Activated naive CD4-positive, alpha-beta T cell treated with anti-CD3 and anti-CD28 coated beads, Interleukin-2, amount 50 U/mL, for 24 hours (primary cell): Measurements from ENCODE around the gene UBAC1.

Experiments
- H3K27ac Mint-ChIP-seq: one replicate; pipeline ENCODE4 v1.8.0; 2021; ENCODE audit warnings: mild to moderate bottlenecking, mixed read lengths
- H3K27me3 Mint-ChIP-seq: one replicate; pipeline ENCODE4 v1.8.0; 2021; ENCODE audit warnings: mixed read lengths
- H3K36me3 Mint-ChIP-seq: one replicate; pipeline ENCODE4 v1.8.0; 2021; ENCODE audit warnings: mixed read lengths
- H3K4me1 Mint-ChIP-seq: one replicate; pipeline ENCODE4 v1.8.0; 2021; ENCODE audit warnings: mixed read lengths
- H3K4me3 Mint-ChIP-seq: one replicate; pipeline ENCODE4 v1.8.0; 2021; ENCODE audit warnings: mild to moderate bottlenecking, mixed read lengths
- H3K9me3 Mint-ChIP-seq: one replicate; pipeline ENCODE4 v1.8.0; 2021; ENCODE audit warnings: mixed read lengths

The UBAC1 gene

GRCh38 chr9:135987838-135988404, 26.7 kb upstream of the UBAC1 start:
- Mint-ChIP-seq H3K27ac (no peak overlapping the region), H3K4me1 (peaks cover 13% of the 10 kb centered on the region), H3K27me3 (no peaks in the 10 kb centered on the region), H3K4me3 (no peak overlapping the region), H3K36me3 (no peaks in the 10 kb centered on the region), H3K9me3 (no peaks in the 10 kb centered on the region)

GRCh38 chr9:135986605-135987004, 25.4 kb upstream of the UBAC1 start:
- H3K4me1 Mint-ChIP-seq, result peaks cover 6% of the 10 kb centered on the region
- no peak overlapping the region for H3K27ac Mint-ChIP-seq
- H3K9me3 Mint-ChIP-seq, result no peaks in the 10 kb centered on the region
- no peak overlapping the region for H3K4me3 Mint-ChIP-seq
- H3K27me3 Mint-ChIP-seq, result no peaks in the 10 kb centered on the region
- no peaks in the 10 kb centered on the region for H3K36me3 Mint-ChIP-seq

- Mint-ChIP-seq H3K4me3 (no peak overlapping the region), H3K9me3 (no peaks in the 10 kb centered on the region), H3K36me3 (no peaks in the 10 kb centered on the region), H3K27ac (no peak overlapping the region), H3K27me3 (no peaks in the 10 kb centered on the region), H3K4me1 (peaks cover 6% of the 10 kb centered on the region)
Measured at GRCh38 chr9:135985889-135986288, 24.7 kb upstream of the UBAC1 start.

DNA sequence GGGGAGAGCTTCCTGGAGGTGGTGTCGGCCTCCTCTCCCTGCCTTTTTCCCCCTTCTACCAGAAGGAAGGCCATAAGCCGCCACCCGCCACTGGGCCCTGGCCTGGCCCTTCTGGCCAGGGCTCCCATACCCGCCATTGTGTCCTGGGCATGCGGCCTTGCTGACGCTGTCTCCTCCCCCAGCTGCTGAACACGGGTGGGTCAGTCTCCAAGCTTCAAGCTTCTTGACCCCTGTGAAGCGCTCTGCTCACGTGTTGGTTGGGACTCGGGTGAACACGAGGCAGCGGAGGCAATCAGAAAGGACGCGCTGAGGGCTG, 24.2 kb upstream of the UBAC1 start:
- Mint-ChIP-seq H3K27me3 (no peaks in the 10 kb centered on the region), H3K36me3 (no peaks in the 10 kb centered on the region), H3K4me1 (peaks cover 6% of the 10 kb centered on the region), H3K9me3 (no peaks in the 10 kb centered on the region), H3K4me3 (no peak overlapping the region), H3K27ac (no peak overlapping the region)

DNA sequence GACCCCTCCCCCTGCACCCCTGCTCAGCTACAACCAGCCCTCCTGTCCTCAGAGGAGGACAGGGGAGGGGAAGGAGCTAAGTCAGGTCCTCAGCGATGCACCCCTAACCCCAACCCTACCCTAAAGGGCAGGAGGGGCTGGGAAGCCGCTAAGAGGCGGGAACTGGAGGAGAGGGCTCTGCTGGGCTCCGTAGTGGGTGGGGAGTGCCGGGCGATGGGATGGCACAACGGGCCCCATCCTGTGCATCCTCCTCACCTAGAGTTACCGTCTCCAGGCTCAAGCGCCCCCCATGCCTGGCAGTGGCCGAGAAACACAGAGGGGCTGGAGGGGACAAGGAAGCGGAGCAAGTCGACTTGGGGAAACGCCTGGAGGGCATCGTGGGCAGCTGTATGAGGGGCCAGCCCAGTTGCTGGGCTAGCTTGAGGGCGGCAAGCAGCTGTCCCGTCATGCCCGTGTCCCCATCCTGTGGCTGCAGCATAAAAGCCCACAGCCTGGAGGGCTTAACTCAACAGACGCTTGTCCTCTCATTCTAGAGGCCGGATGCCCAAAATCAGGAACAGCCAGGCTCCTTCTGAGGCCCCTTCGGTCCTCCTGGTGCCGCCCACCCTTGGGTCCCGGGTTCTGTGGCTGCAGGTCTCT, 23.0 kb upstream of the UBAC1 start:
- H3K4me3 Mint-ChIP-seq, result no peak overlapping the region

GRCh38 chr9:135983208-135984071, 22.3 kb upstream of the UBAC1 start:
- Mint-ChIP-seq H3K27me3 (no peaks in the 10 kb centered on the region), H3K4me1 (peaks cover 6% of the 10 kb centered on the region), H3K27ac (no peak overlapping the region), H3K4me3 (no peak overlapping the region), H3K9me3 (no peaks in the 10 kb centered on the region), H3K36me3 (no peaks in the 10 kb centered on the region)

More for the DNA sequence above, 23.0 kb upstream of the UBAC1 start:
- Mint-ChIP-seq H3K27ac (no peak overlapping the region), H3K4me1 (no peaks in the 10 kb centered on the region), H3K36me3 (no peaks in the 10 kb centered on the region), H3K9me3 (no peaks in the 10 kb centered on the region), H3K27me3 (no peaks in the 10 kb centered on the region)

DNA sequence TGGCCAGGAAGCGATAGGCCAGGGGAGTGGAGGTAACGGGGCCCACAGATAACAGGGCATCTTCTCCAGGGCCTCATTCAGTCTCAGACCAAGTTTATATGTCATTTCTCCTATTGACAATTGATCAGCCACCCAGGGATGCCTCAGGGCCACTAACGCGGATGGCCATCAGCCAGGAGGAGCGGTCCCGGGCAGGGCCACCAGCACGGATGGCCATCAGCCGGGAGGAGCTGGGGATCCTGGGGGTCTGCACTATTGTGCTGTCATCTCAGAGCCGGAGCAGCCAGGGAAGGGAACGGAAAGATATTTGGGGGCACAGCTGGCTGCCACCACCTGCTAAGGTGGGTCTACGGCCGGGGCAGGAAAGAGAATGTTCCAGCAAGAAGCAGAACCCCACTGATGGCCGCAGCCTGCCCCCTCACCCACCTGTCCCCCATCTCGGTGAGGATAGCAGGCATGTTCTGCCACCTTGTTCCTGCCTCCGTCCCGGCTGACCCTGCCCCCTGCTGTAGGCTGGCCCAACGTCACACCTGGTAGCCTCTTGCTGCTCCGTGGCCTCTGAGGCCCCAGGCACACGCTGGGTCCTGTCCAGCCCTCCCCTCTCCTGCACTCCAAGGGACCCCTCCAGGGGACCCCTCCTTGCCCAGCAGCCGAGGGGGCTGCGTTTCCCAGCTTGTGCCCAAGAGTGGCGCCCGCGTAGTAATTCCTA, 21.5 kb upstream of the UBAC1 start:
- H3K9me3 Mint-ChIP-seq, result no peaks in the 10 kb centered on the region
- no peaks in the 10 kb centered on the region for H3K27me3 Mint-ChIP-seq
- H3K4me3 Mint-ChIP-seq, result no peak overlapping the region
- H3K27ac Mint-ChIP-seq, result no peak overlapping the region
- H3K4me1 Mint-ChIP-seq, result peaks cover 6% of the 10 kb centered on the region
- H3K36me3 Mint-ChIP-seq, result no peaks in the 10 kb centered on the region

DNA sequence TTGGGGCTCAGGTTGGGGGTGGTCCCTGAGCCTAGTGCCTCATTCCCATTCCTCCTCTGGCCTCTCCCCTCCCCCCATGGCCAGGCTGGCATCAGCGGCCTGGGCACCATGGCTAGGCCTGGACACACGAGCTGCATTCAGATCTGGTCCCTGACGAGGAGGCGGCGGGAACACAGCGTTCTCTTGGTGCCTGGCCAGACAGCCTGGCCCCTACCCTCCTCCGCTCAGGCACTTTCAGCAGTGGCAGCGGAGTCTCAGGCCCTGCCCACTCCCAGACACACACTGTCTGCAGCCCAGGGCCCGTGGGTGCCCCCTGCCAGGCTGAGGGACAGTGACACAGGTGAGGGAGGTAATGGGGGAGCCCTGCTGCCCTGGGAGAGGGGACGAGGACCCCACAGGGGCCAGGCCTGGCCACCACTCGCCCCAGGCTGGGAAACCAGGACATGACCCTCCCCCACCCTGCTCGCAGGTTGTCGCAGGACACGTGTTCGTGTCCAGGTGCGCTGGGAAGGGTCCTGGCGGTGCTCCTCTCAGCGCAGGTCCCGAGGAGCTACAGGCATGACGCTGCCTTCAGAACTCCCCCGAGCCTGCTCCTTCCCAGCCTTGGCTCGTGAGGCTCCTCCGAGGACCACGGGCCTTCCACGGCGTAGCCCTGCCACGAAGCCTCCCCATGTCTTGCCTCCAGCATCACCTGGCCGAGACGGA, 19.9 kb upstream of the UBAC1 start:
- Mint-ChIP-seq H3K9me3 (no peaks in the 10 kb centered on the region), H3K4me1 (peaks cover 6% of the 10 kb centered on the region), H3K27ac (no peak overlapping the region), H3K36me3 (no peaks in the 10 kb centered on the region), H3K27me3 (no peaks in the 10 kb centered on the region), H3K4me3 (no peak overlapping the region)

- Mint-ChIP-seq H3K4me3 (no peak overlapping the region), H3K9me3 (no peaks in the 10 kb centered on the region), H3K27ac (no peak overlapping the region), H3K4me1 (peaks cover 6% of the 10 kb centered on the region), H3K27me3 (no peaks in the 10 kb centered on the region), H3K36me3 (no peaks in the 10 kb centered on the region)
Measured at GRCh38 chr9:135979547-135980166, 18.5 kb upstream of the UBAC1 start.

DNA sequence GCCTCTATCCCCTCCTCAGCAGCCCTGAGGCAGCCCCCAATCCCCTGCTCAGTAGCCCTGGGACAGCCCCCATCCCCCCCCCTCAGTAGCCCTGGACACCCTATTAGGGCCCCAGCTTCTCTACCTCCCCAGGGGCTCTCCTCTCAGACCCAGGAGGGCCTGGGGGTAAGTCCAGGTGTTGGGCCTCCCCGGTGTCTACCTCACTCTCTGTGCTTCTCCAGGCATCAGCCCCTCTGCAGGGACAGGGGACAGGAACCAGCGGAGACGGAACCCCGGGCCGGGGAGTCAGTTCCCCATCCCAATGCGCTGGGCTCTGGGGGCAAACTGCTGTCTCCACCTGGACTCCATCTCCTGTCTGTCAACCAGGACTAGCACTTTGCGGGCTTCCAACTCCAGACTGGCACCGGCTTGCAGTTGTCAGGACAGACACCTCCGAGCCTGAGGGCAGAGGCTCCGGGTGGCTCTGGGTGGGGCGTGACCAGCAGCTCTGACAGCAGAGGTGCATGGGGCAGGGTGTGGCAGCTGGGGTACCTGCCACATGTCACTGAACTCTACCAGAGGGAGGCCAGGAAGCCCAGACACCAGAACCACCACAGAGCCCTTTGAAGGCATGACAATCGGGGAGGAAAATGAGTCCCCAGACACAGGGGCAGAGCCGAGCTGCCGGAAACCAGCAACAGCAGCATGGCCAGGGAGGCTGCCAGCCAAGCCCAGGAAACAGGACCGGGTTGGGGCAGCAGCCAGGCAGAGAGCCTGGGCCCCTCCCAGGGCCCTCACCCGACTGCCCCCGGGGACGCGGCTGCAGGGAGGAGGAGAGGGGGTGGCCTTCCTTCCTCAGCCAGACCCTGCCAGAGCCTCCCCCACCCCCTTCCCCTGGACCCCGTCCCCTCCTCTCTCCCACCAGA, 17.7 kb upstream of the UBAC1 start:
- no peaks in the 10 kb centered on the region for H3K36me3 Mint-ChIP-seq
- no peaks in the 10 kb centered on the region for H3K27me3 Mint-ChIP-seq
- H3K9me3 Mint-ChIP-seq, result no peaks in the 10 kb centered on the region
- peaks cover 6% of the 10 kb centered on the region for H3K4me1 Mint-ChIP-seq
- H3K4me3 Mint-ChIP-seq, result peak overlapping the region; percentile 36
- H3K27ac Mint-ChIP-seq, result no peak overlapping the region

DNA sequence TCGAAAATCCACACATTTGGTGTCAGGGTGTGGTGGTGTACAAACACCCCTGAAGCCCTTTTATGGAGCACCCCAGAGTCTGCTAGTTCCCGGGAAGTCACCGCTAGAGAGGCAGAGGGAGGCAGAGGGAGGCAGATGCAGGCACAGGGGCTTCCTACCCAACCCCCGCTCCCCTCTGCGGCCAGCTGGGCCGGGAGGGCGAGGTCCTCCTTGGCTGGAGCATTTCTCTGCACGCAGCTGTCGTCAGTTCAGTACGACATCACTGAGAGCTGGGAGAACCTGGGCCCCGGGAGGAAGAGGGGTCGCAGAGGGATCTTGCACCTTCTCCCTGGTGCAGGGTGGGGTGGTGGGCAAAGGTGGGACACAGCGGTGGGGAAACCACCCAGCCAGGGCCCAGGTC, 15.8 kb upstream of the UBAC1 start:
- no peaks in the 10 kb centered on the region for H3K27me3 Mint-ChIP-seq
- no peak overlapping the region for H3K4me3 Mint-ChIP-seq
- no peaks in the 10 kb centered on the region for H3K36me3 Mint-ChIP-seq
- peaks cover 10% of the 10 kb centered on the region for H3K4me1 Mint-ChIP-seq
- no peaks in the 10 kb centered on the region for H3K9me3 Mint-ChIP-seq
- no peak overlapping the region for H3K27ac Mint-ChIP-seq

- Mint-ChIP-seq H3K36me3 (no peaks in the 10 kb centered on the region), H3K27me3 (no peaks in the 10 kb centered on the region), H3K27ac (peak overlapping the region; percentile 17), H3K4me1 (peaks cover 10% of the 10 kb centered on the region), H3K9me3 (no peaks in the 10 kb centered on the region), H3K4me3 (no peak overlapping the region)
Measured at GRCh38 chr9:135976531-135976930, 15.4 kb upstream of the UBAC1 start.

DNA sequence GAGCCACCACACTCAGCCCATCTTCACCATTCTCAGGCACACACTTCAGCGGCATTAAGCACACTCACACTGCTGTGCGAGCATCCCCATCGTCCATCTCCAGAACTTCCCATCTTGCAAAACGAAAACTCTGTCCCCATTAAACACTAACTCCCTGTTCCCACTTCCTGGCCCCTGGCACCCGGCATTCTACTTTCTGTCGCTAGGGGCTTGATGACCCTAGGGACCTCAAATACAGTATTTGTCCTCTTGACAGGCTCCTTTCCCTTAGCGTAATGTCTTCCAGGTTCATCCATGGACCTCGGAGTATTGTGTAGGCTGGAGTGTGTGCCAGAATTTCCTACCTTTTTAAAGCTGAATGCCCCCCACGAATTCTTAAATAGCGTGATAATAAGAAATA, 14.7 kb upstream of the UBAC1 start:
- Mint-ChIP-seq H3K9me3 (no peaks in the 10 kb centered on the region), H3K4me1 (peaks cover 10% of the 10 kb centered on the region), H3K27me3 (no peaks in the 10 kb centered on the region), H3K27ac (peak overlapping the region; percentile 62), H3K4me3 (no peak overlapping the region), H3K36me3 (no peaks in the 10 kb centered on the region)

GRCh38 chr9:135974220-135974573, 13.0 kb upstream of the UBAC1 start:
- Mint-ChIP-seq H3K4me3 (no peak overlapping the region), H3K27me3 (no peaks in the 10 kb centered on the region), H3K9me3 (no peaks in the 10 kb centered on the region), H3K27ac (no peak overlapping the region), H3K4me1 (peaks cover 10% of the 10 kb centered on the region), H3K36me3 (no peaks in the 10 kb centered on the region)
